ENCODE results near the gene PCBP4.
A peak's percentile ranks its signal among the peaks of the same experiment; 100 is the strongest.
"Not testable (repeated sequence)": the region's sequence is repeated elsewhere in the genome, so short reads cannot be mapped to it uniquely, and the experiment has no call there.

Gene PCBP4

DNA sequence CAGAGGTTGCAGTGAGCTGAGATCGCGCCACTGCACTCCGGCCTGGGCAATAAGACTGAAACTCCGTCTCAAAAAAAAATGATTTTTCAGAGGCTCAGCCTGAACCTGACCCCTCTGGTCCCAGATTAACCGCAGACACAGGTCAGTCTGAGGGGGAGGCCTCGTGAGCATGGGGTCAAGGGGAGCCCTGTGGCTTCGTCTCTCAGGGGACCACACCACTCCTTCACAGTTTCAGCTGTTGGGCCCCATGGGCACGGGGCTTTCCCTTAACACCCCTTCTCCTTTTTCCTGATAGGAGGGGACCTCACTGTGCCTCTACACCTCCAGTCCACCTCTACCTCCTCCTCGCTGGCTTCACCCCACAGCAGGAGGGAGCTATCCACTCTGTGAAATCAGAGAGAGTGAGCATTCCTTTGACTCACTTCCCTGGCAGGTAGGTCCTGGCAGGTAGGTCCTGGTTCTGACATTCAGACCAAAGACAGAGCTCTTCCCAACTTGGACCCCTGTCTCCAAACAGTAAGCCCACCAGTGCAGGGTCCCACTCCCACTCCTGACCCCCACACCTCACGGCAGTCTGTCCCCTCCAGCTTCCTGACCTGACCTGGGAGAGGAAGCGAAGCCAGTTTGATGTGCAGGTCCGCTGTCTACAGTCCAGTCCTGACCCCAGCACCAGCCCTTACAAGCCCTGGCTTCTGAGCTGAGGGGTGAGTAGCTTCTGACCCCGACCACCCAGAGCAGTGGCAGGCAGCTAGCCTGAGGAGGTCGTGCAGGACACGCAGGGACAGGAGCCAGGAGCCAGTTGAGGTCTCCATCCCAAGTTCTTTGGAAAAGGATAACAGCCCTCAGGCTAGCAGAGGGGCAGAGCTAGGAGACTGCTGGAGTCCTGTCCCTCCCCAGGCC is 34.5 kb downstream of the PCBP4 start:
- no peaks in the 10 kb centered on the region for H3K4me1 Mint-ChIP-seq (ENCODE audit: low read depth in 2 of 2)
- H3K4me3 Mint-ChIP-seq = no peak overlapping the region
- no peak for ATAC-seq (replicated peaks)
- no peaks in the 10 kb centered on the region for H3K9me3 Mint-ChIP-seq
- peak overlapping the region in 1 of 2 donors; percentile 60 for H3K27ac Mint-ChIP-seq
- no peaks in the 10 kb centered on the region for H3K27me3 Mint-ChIP-seq
- DNase-seq = no peak
- peaks cover 19% of the 10 kb centered on the region for H3K36me3 Mint-ChIP-seq (ENCODE audit: insufficient read depth)

DNA sequence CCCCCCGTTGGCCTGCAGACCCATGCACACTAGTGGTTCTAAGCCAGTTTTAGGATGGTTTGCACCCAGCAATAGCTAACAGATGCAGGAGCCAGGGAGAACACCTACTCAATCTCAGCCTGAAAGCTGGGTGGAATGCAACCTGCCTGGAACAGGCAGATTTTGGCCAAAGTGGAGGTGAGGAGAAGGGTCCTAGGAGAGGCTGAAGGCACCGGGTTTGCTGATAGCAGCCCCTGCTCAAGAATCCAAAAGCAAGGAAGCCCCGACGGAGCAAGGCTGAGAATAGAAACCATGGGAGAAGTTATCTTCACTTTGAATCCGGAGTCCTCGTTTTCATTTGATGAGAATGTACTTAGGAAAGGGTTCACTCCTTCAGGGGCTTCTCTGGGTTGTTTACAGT is 35.5 kb downstream of the PCBP4 start:
- H3K27ac Mint-ChIP-seq = no peak overlapping the region
- no peak overlapping the region for H3K4me3 Mint-ChIP-seq
- no peaks in the 10 kb centered on the region for H3K9me3 Mint-ChIP-seq
- DNase-seq (no peak), ATAC-seq (replicated peaks) (no peak)
- peaks cover 14% of the 10 kb centered on the region for H3K36me3 Mint-ChIP-seq (ENCODE audit: insufficient read depth)
- no peaks in the 10 kb centered on the region for H3K27me3 Mint-ChIP-seq
- H3K4me1 Mint-ChIP-seq (ENCODE audit: low read depth in 2 of 2) = no peaks in the 10 kb centered on the region

- DNase-seq = no peak
- no peaks in the 10 kb centered on the region for H3K27me3 Mint-ChIP-seq
- no peak overlapping the region for H3K4me3 Mint-ChIP-seq
- H3K27ac Mint-ChIP-seq = no peak overlapping the region
- H3K4me1 Mint-ChIP-seq (ENCODE audit: low read depth in 2 of 2) = no peaks in the 10 kb centered on the region
- H3K9me3 Mint-ChIP-seq = no peaks in the 10 kb centered on the region
- peaks cover 8% of the 10 kb centered on the region for H3K36me3 Mint-ChIP-seq (ENCODE audit: insufficient read depth)
- no peak for ATAC-seq (replicated peaks)
Observed at GRCh38 chr3:51930439-51930838, 36.8 kb downstream of the PCBP4 start.

DNA sequence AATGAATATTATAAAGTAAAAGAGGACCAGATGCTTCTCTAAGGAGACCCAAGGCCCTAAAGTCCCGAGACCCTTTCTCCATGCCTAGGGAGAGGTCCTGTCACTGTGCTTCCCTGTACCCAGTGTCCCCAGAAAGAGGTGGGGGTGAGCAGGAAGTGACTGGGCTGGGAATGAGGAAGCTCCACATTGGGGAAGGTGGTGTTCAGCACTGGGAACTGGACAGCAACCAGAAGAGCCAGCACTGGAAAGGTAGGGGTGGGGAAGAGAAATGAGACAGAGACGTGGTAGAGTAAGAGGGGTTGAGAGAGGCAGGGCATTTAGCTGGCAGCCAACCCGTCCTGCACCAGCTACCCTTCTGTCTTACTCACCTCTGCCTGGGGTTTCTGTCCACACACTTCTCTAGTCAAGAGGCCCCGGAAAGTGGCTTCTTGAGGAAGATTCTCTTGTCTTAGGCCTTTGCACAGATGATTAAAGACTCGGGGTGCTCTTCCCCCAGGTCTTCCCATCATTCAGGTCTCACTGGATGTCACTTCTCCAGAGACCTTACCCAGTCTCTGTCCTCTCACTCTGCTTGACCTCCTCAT is 37.7 kb downstream of the PCBP4 start:
- Mint-ChIP-seq H3K4me1 (ENCODE audit: low read depth in 2 of 2) (no peaks in the 10 kb centered on the region), H3K36me3 (ENCODE audit: insufficient read depth) (peaks cover 3% of the 10 kb centered on the region), H3K9me3 (no peaks in the 10 kb centered on the region), H3K4me3 (no peak overlapping the region), H3K27me3 (no peaks in the 10 kb centered on the region), H3K27ac (no peak overlapping the region)
- ATAC-seq (replicated peaks) (no peak), DNase-seq (no peak)

DNA sequence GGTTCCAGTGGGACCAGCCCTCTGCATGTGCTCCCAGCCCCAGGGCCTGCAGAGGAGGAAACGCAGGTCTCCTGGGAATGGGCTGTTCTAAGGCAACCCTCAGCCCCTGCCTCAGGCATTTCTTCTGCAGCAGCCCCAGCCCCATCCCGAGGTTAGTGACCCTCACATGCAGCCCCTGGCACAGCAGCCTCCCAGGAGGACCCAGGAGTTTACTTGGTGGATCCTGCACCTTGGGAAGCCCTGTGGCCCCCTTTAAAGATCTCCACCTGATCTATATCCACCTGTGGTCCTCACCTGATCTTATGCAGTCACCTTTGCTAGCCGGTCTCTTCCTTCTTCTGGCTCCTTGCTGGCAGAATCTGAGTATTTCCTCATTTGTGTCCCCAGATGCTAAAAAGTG is 38.3 kb downstream of the PCBP4 start:
- H3K36me3 Mint-ChIP-seq (ENCODE audit: insufficient read depth); H3K4me1 Mint-ChIP-seq (ENCODE audit: low read depth in 2 of 2); H3K27ac Mint-ChIP-seq; H3K4me3 Mint-ChIP-seq; ATAC-seq (replicated peaks); DNase-seq; H3K27me3 Mint-ChIP-seq; H3K9me3 Mint-ChIP-seq: not testable (repeated sequence)

- Mint-ChIP-seq H3K4me1 (ENCODE audit: low read depth in 2 of 2) (no peaks in the 10 kb centered on the region), H3K27me3 (no peaks in the 10 kb centered on the region), H3K4me3 (no peak overlapping the region), H3K27ac (peak overlapping the region in 1 of 2 donors; percentile 82), H3K36me3 (ENCODE audit: insufficient read depth) (no peaks in the 10 kb centered on the region), H3K9me3 (no peaks in the 10 kb centered on the region)
- DNase-seq = no peak
- ATAC-seq (replicated peaks) = no peak
Observed at GRCh38 chr3:51928438-51928837, 38.8 kb downstream of the PCBP4 start.

DNA sequence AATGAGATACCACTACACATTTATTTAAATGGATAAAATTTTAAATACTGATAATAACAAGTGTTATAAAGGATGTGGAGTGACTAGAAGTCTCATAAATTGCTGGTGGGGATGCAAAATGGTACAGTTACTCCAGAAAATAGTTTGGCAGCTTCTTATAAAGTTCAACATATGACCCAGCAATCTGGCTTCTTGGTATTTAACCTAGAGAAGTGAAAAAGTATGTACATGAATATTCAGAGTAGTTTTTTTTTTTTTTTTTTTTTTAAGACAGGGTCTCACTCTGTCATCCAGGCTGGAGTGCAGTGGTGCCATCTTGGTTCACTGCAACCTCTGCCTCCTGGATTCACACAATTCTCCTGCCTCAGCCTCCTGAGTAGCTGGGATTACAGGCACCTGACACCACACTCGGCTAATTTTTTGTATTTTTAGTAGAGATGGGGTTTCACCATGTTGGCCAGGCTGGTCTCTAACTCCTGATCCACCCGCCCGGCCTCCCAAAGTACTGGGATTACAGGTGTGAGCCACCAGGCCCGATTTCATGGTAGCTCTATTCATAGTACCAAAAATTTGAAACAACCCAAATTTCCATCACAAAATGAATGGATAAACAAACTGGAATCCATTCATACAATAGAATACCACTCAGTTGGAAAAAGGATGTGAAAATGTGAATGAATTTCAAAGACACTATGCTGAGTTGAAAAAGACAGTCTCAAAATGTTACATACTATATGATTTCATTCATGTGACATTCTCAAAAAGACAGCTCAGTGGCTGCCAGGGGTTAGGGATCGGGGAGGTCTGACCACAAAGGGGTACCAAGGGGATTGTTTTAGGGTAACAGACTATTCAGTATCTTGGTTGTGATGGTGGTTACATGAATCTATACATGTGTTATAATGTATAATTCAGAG is 39.9 kb downstream of the PCBP4 start:
- Mint-ChIP-seq H3K9me3 (no peaks in the 10 kb centered on the region), H3K4me3 (no peak overlapping the region), H3K36me3 (ENCODE audit: insufficient read depth) (no peaks in the 10 kb centered on the region), H3K4me1 (ENCODE audit: low read depth in 2 of 2) (no peaks in the 10 kb centered on the region), H3K27ac (no peak overlapping the region), H3K27me3 (peaks cover 0 to 3% of the 10 kb centered on the region in 2 donors)
- no peak for DNase-seq
- no peak for ATAC-seq (replicated peaks)

- H3K27ac Mint-ChIP-seq = no peak overlapping the region
- no peak overlapping the region for H3K4me3 Mint-ChIP-seq
- H3K9me3 Mint-ChIP-seq = no peaks in the 10 kb centered on the region
- ATAC-seq (replicated peaks) = no peak
- DNase-seq = no peak
- no peaks in the 10 kb centered on the region for H3K36me3 Mint-ChIP-seq (ENCODE audit: insufficient read depth)
- H3K4me1 Mint-ChIP-seq (ENCODE audit: low read depth in 2 of 2) = no peaks in the 10 kb centered on the region
- peaks cover 6 to 15% of the 10 kb centered on the region in 2 donors for H3K27me3 Mint-ChIP-seq
Observed at GRCh38 chr3:51921081-51921578, 46.1 kb downstream of the PCBP4 start.

DNA sequence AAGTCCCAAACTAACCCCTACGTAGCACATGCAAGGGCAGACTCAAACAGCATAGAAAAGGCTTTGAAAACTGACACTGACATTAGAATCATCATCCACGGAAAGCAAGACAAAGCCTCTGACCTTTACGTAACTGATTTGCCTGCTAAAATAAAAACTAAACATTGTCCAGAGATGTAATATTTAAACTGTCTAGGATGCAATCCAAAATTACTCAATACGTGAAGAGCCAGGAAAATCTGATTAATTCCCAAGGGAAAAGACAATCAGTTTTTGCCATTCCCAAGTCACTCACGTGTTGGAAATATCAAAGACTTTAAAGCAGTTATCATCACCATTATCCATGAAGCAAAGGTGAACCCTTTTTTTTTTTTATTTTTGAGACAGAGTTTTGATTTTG is 50.8 kb downstream of the PCBP4 start:
- no peaks in the 10 kb centered on the region for H3K9me3 Mint-ChIP-seq
- no peak for DNase-seq
- H3K4me1 Mint-ChIP-seq (ENCODE audit: low read depth in 2 of 2) = no peaks in the 10 kb centered on the region
- no peak overlapping the region for H3K27ac Mint-ChIP-seq
- no peaks in the 10 kb centered on the region for H3K36me3 Mint-ChIP-seq (ENCODE audit: insufficient read depth)
- peaks cover 10 to 15% of the 10 kb centered on the region in 2 donors for H3K27me3 Mint-ChIP-seq
- ATAC-seq (replicated peaks) = no peak
- H3K4me3 Mint-ChIP-seq = no peak overlapping the region

- peaks cover 57 to 61% of the 10 kb centered on the region in 2 donors for H3K27me3 Mint-ChIP-seq
- DNase-seq = no peak
- H3K4me3 Mint-ChIP-seq = no peak overlapping the region
- no peak overlapping the region for H3K27ac Mint-ChIP-seq
- H3K9me3 Mint-ChIP-seq = peaks cover 0 to 5% of the 10 kb centered on the region in 2 donors
- no peaks in the 10 kb centered on the region for H3K36me3 Mint-ChIP-seq (ENCODE audit: insufficient read depth)
- ATAC-seq (replicated peaks) = no peak
- H3K4me1 Mint-ChIP-seq (ENCODE audit: low read depth in 2 of 2) = no peaks in the 10 kb centered on the region
Observed at GRCh38 chr3:51908026-51908425, 59.2 kb downstream of the PCBP4 start.
